ENCODE data around the gene PWWP2A. TPM values are rescaled to one million over a fixed set of nuclear protein-coding genes. Genes with fewer than 3 reads are reported as not detected.

The PWWP2A gene
- total and polyA plus RNA-seq, 2 of the 8 experiments (the other 6 are each of a cell fraction or from before 2014, with no cell fraction given): 18.5 to 63.0 TPM

GRCh38 chr5:160159991-160160792, 40.9 kb upstream of the PWWP2A start (continued):
- TF ChIP-seq EP300 (IDR thresholded peaks at IDR 0.05; ENCODE audit: borderline replicate concordance in 1 of 2, low read depth in 2 of 2, low read length in 2 of 2): peak in 1 of 2 experiments; percentile 51; a peak in 1 of 3 replicates
- TF ChIP-seq JUN (IDR thresholded peaks at IDR 0.05; ENCODE audit: low read depth, low read length): no peak
- TF ChIP-seq SIX5 (IDR thresholded peaks at IDR 0.05; ENCODE audit: low read depth, low read length): no peak
- TF ChIP-seq CHD7 (IDR thresholded peaks at IDR 0.05; ENCODE audit: insufficient replicate concordance, low read length): peak; percentile 61
- no peak for TF ChIP-seq CBX5 (IDR thresholded peaks at IDR 0.05; ENCODE audit: low read depth, low read length)
- TF ChIP-seq KDM5A (IDR thresholded peaks at IDR 0.05; ENCODE audit: low read length): no peak
- TF ChIP-seq RAD21 (IDR thresholded peaks at IDR 0.05 in 1 of 2, conservative IDR thresholded peaks at IDR 0.05 in 1 of 2; ENCODE audit: low read depth in 2 of 2, low read length in 2 of 2): peak; percentile 1 to 4; a peak in 1 of 4 replicates
- peak; percentile 18; the same call in 1 of the 2 replicates for TF ChIP-seq KDM1A (IDR thresholded peaks at IDR 0.05; ENCODE audit: borderline replicate concordance, low read length)
- TF ChIP-seq SRF (IDR thresholded peaks at IDR 0.05; ENCODE audit: low read depth, low read length): no peak
